HUES48 (cell line): ENCODE measurements around the gene PPIB.

Experiments used
- H3K27ac ChIP-seq: one replicate; pipeline ENCODE4 v1.7.0; 2013; ENCODE audit warnings: low read depth, low read length, inconsistent platforms
- H3K27me3 ChIP-seq: 2 replicates; pipeline ENCODE4 v1.6.1; 2013; ENCODE audit warnings: mild to moderate bottlenecking, low read length; ENCODE audit not compliant: control insufficient read depth, insufficient read depth
- H3K36me3 ChIP-seq: 2 replicates; pipeline ENCODE4 v1.6.1; 2013; ENCODE audit warnings: low read length; ENCODE audit not compliant: control insufficient read depth, insufficient read depth
- H3K4me1 ChIP-seq: 2 replicates; pipeline ENCODE4 v1.6.1; 2013; ENCODE audit warnings: mild to moderate bottlenecking, low read length; ENCODE audit not compliant: control insufficient read depth, insufficient read depth
- H3K4me3 ChIP-seq: 2 replicates; pipeline ENCODE4 v1.5.1; 2013; ENCODE audit warnings: mild to moderate bottlenecking, low read depth, low read length
- H3K9ac ChIP-seq: 2 replicates; pipeline ENCODE4 v1.6.1; 2013; ENCODE audit warnings: mild to moderate bottlenecking, low read depth, low read length, moderate library complexity
- H3K9me3 ChIP-seq: 2 replicates; pipeline ENCODE4 v1.6.1; 2013; ENCODE audit warnings: low read length; ENCODE audit not compliant: control insufficient read depth, insufficient read depth

Gene PPIB

GRCh38 chr15:64162869-64163658 is at the start of gene PPIB:
Gene PPIB (minus strand): TSS chr15:64163022. CDS start chr15:64162986, 36 bp downstream.
- H3K27ac ChIP-seq = peak within 1 kb of the TSS; percentile 86
- H3K4me3 ChIP-seq = peak within 1 kb of the TSS; percentile 89
- H3K9me3 ChIP-seq = no peaks in the 10 kb centered on the region
- peaks cover 16% of the 10 kb centered on the region for H3K4me1 ChIP-seq
- H3K9ac ChIP-seq = peak within 1 kb of the TSS; percentile 86
- H3K36me3 ChIP-seq = peaks cover 29% of the 10 kb centered on the region
- no peaks in the 10 kb centered on the region for H3K27me3 ChIP-seq

- H3K27ac ChIP-seq = no peak overlapping the region
- H3K27me3 ChIP-seq = no peaks in the 10 kb centered on the region
- H3K4me1 ChIP-seq = no peaks in the 10 kb centered on the region
- H3K9me3 ChIP-seq = no peaks in the 10 kb centered on the region
- no peak overlapping the region for H3K9ac ChIP-seq
- no peak overlapping the region for H3K4me3 ChIP-seq
- H3K36me3 ChIP-seq = peaks cover 21% of the 10 kb centered on the region
These were observed 48.9 kb upstream of the PPIB start for GRCh38 chr15:64211696-64212095.

- Histone ChIP-seq H3K4me3 (no peak overlapping the region), H3K9ac (no peak overlapping the region), H3K27ac (no peak overlapping the region), H3K9me3 (no peaks in the 10 kb centered on the region), H3K36me3 (peaks cover 18% of the 10 kb centered on the region), H3K4me1 (no peaks in the 10 kb centered on the region), H3K27me3 (no peaks in the 10 kb centered on the region)
These were observed 47.5 kb upstream of the PPIB start for GRCh38 chr15:64210371-64210770.

- Histone ChIP-seq H3K27me3 (no peaks in the 10 kb centered on the region), H3K36me3 (peaks cover 18% of the 10 kb centered on the region), H3K4me3 (no peak overlapping the region), H3K4me1 (no peaks in the 10 kb centered on the region), H3K9me3 (no peaks in the 10 kb centered on the region), H3K27ac (no peak overlapping the region), H3K9ac (no peak overlapping the region)
These were observed 47.0 kb upstream of the PPIB start for GRCh38 chr15:64209680-64210334.

- no peaks in the 10 kb centered on the region for H3K27me3 ChIP-seq
These were observed 42.4 kb upstream of the PPIB start for GRCh38 chr15:64205202-64205601.

GRCh38 chr15:64197425-64197824 is 34.6 kb upstream of the PPIB start:
- Histone ChIP-seq H3K9ac (no peak overlapping the region), H3K27me3 (no peaks in the 10 kb centered on the region), H3K4me1 (0 out of 2 replicates have a peak, but pooled peaks cover under 1% of the 10 kb centered on the region), H3K27ac (no peak overlapping the region), H3K4me3 (no peak overlapping the region), H3K9me3 (no peaks in the 10 kb centered on the region), H3K36me3 (peaks cover 22% of the 10 kb centered on the region)

More at GRCh38 chr15:64205202-64205601, 42.4 kb upstream of the PPIB start:
- Histone ChIP-seq H3K4me3 (no peak overlapping the region), H3K36me3 (peaks cover 27% of the 10 kb centered on the region), H3K4me1 (no peaks in the 10 kb centered on the region), H3K9ac (no peak overlapping the region), H3K9me3 (no peaks in the 10 kb centered on the region), H3K27ac (no peak overlapping the region)

GRCh38 chr15:64193971-64194370 is 31.1 kb upstream of the PPIB start:
- no peaks in the 10 kb centered on the region for H3K27me3 ChIP-seq
- H3K9me3 ChIP-seq = no peaks in the 10 kb centered on the region
- no peak overlapping the region for H3K4me3 ChIP-seq
- peaks cover 3% of the 10 kb centered on the region; the same call in 1 of the 2 replicates for H3K4me1 ChIP-seq
- H3K27ac ChIP-seq = no peak overlapping the region
- H3K9ac ChIP-seq = no peak overlapping the region
- H3K36me3 ChIP-seq = 0 out of 2 replicates have a peak, but pooled peaks cover 14% of the 10 kb centered on the region

GRCh38 chr15:64191971-64192830 is 29.4 kb upstream of the PPIB start:
- Histone ChIP-seq H3K27ac (no peak overlapping the region), H3K4me1 (peaks cover 3% of the 10 kb centered on the region; the same call in 1 of the 2 replicates), H3K36me3 (peaks cover 24% of the 10 kb centered on the region; the same call in 1 of the 2 replicates)

GRCh38 chr15:64187396-64188191 is 24.8 kb upstream of the PPIB start:
- no peak overlapping the region for H3K9ac ChIP-seq
- peaks cover 3% of the 10 kb centered on the region; the same call in 1 of the 2 replicates for H3K4me1 ChIP-seq
- H3K36me3 ChIP-seq = peaks cover 11% of the 10 kb centered on the region; the same call in 1 of the 2 replicates
- H3K27ac ChIP-seq = no peak overlapping the region
- no peaks in the 10 kb centered on the region for H3K9me3 ChIP-seq
- no peaks in the 10 kb centered on the region for H3K27me3 ChIP-seq
- H3K4me3 ChIP-seq = no peak overlapping the region

More at GRCh38 chr15:64191971-64192830, 29.4 kb upstream of the PPIB start:
- Histone ChIP-seq H3K9ac (no peak overlapping the region), H3K27me3 (no peaks in the 10 kb centered on the region), H3K9me3 (no peaks in the 10 kb centered on the region), H3K4me3 (no peak overlapping the region)
